OCI-LY1 (cell line): Measurements from ENCODE around the gene GIMD1.

Source experiments
- H2AFZ ChIP-seq: fragments of 200-600 bp; sonication (generic), shearing (Covaris generic); 2 replicates; pipeline ENCODE4 v1.6.0; 2014; ENCODE audit warnings: antibody characterized with exemption, mild to moderate bottlenecking, low read length
- H3F3A ChIP-seq: fragments of 200-600 bp; sonication (generic), shearing (Covaris generic); 2 replicates; pipeline ENCODE4 v1.6.0; 2014; ENCODE audit warnings: mild to moderate bottlenecking, antibody characterized with exemption, low read length, moderate library complexity; ENCODE audit not compliant: insufficient read depth
- H3K27ac ChIP-seq: fragments of 200-600 bp; sonication (generic); 2 replicates; pipeline ENCODE4 v1.5.1; 2014; ENCODE audit warnings: low read length, mixed run types, mild to moderate bottlenecking, low read depth; ENCODE audit not compliant: poor library complexity, severe bottlenecking
- H3K27me3 ChIP-seq: fragments of 200-600 bp; sonication (generic); 2 replicates; pipeline ENCODE4 v1.6.0; 2014; ENCODE audit warnings: antibody characterized with exemption, mild to moderate bottlenecking, low read length, moderate library complexity; ENCODE audit not compliant: insufficient read depth
- H3K36me3 ChIP-seq: fragments of 200-600 bp; sonication (generic); 2 replicates; pipeline ENCODE4 v1.6.1; 2014; ENCODE audit warnings: mild to moderate bottlenecking, antibody characterized with exemption, low read length, moderate library complexity, mixed read lengths; ENCODE audit not compliant: insufficient read depth
- H3K4me1 ChIP-seq: fragments of 200-600 bp; sonication (generic); 2 replicates; pipeline ENCODE4 v1.5.1; 2014; ENCODE audit warnings: mild to moderate bottlenecking, low read length, moderate library complexity; ENCODE audit not compliant: insufficient read depth, severe bottlenecking
- H3K4me2 ChIP-seq: fragments of 200-600 bp; sonication (generic), shearing (Covaris generic); 2 replicates; pipeline ENCODE4 v1.6.1; 2014; ENCODE audit warnings: low read length
- H3K4me3 ChIP-seq: fragments of 200-600 bp; sonication (generic); 2 replicates; pipeline ENCODE4 v1.5.1; 2014; ENCODE audit warnings: low read length, low read depth, mild to moderate bottlenecking, mixed read lengths; ENCODE audit not compliant: poor library complexity, severe bottlenecking
- H3K79me2 ChIP-seq: fragments of 200-600 bp; shearing (Covaris generic); 2 replicates; pipeline ENCODE4 v1.6.1; 2016; ENCODE audit warnings: mixed run types, low read length, mixed read lengths; ENCODE audit not compliant: insufficient read depth
- H3K9ac ChIP-seq: fragments of 200-600 bp; sonication (generic), shearing (Covaris generic); 2 replicates; pipeline ENCODE4 v1.6.1; 2014; ENCODE audit warnings: mild to moderate bottlenecking, low read length, mixed read lengths
- H3K9me2 ChIP-seq: fragments of 200-600 bp; sonication (generic), shearing (Covaris generic); 2 replicates; pipeline ENCODE4 v1.6.1; 2014; ENCODE audit warnings: low read depth, mild to moderate bottlenecking, low read length, mixed read lengths
- H3K9me3 ChIP-seq: fragments of 200-600 bp; shearing (Covaris generic); 2 replicates; pipeline ENCODE4 v1.6.1; 2014; ENCODE audit warnings: low read length, mixed read lengths
- H4K20me1 ChIP-seq: fragments of 200-600 bp; sonication (generic), shearing (Covaris generic); 2 replicates; pipeline ENCODE4 v1.6.0; 2016; ENCODE audit warnings: mild to moderate bottlenecking, low read length; ENCODE audit not compliant: insufficient read depth
- CTCF ChIP-seq: fragments of 200-600 bp; sonication (generic), shearing (Covaris generic); IDR thresholded peaks from 2 replicates; pipeline ENCODE4 v1.5.1; 2017; ENCODE audit warnings: mild to moderate bottlenecking, antibody characterized with exemption, low read length, moderate library complexity, mixed read lengths
- EZH2 ChIP-seq: fragments of 200-600 bp; sonication (generic), shearing (Covaris generic); IDR thresholded peaks from 2 replicates; pipeline ENCODE4 v1.8.0; 2017; ENCODE audit warnings: borderline replicate concordance, mixed run types, mild to moderate bottlenecking, antibody characterized with exemption, low read length, moderate library complexity, mixed read lengths

GIMD1 gene

DNA sequence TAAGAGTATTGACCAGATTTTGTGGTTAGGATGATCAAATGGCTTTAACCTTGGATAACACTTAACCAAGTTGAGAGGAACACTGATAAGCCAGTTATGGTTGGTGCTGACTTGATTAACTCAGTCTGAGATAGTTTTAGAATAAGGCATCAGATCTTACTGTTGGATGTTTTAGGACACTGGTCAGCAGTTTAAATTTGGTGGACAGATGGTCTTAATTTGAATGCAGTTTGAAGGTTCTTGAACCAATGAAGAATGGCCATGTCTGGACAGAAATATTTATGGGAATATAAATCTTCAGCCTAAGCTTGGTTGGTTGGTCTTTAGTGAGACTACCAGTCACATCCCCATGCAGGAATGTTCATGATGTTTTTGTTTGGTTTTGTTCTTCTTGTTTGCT is 2.6 kb upstream of the GIMD1 start:
- H3K9me2 ChIP-seq, result no peaks in the 10 kb centered on the region
- no peaks in the 10 kb centered on the region for H3K36me3 ChIP-seq
- H3K4me3 ChIP-seq, result no peak overlapping the region
- H3K79me2 ChIP-seq, result no peaks in the 10 kb centered on the region
- H3K27ac ChIP-seq, result no peak overlapping the region
- H3K27me3 ChIP-seq, result no peaks in the 10 kb centered on the region
- no peaks in the 10 kb centered on the region for H3F3A ChIP-seq
- no peak overlapping the region for H2AFZ ChIP-seq
- H3K4me2 ChIP-seq, result no peak overlapping the region
- no peaks in the 10 kb centered on the region for H4K20me1 ChIP-seq
- H3K4me1 ChIP-seq, result no peaks in the 10 kb centered on the region
- no peaks in the 10 kb centered on the region for H3K9me3 ChIP-seq
- no peak for TF ChIP-seq CTCF
- no peak for TF ChIP-seq EZH2
- H3K9ac ChIP-seq, result no peak overlapping the region

- H3F3A ChIP-seq, result no peaks in the 10 kb centered on the region
- H3K27ac ChIP-seq, result no peak overlapping the region
- no peaks in the 10 kb centered on the region for H3K4me1 ChIP-seq
- no peak overlapping the region for H3K9ac ChIP-seq
- H3K9me3 ChIP-seq, result no peaks in the 10 kb centered on the region
- H4K20me1 ChIP-seq, result no peaks in the 10 kb centered on the region
- no peak for TF ChIP-seq CTCF
- no peak for TF ChIP-seq EZH2
- no peaks in the 10 kb centered on the region for H3K9me2 ChIP-seq
- no peak overlapping the region for H3K4me3 ChIP-seq
- no peaks in the 10 kb centered on the region for H3K27me3 ChIP-seq
- H3K79me2 ChIP-seq, result no peaks in the 10 kb centered on the region
- no peak overlapping the region for H2AFZ ChIP-seq
- no peaks in the 10 kb centered on the region for H3K36me3 ChIP-seq
- H3K4me2 ChIP-seq, result no peak overlapping the region
These were observed 1.6 kb upstream of the GIMD1 start for GRCh38 chr4:106370214-106370613.

DNA sequence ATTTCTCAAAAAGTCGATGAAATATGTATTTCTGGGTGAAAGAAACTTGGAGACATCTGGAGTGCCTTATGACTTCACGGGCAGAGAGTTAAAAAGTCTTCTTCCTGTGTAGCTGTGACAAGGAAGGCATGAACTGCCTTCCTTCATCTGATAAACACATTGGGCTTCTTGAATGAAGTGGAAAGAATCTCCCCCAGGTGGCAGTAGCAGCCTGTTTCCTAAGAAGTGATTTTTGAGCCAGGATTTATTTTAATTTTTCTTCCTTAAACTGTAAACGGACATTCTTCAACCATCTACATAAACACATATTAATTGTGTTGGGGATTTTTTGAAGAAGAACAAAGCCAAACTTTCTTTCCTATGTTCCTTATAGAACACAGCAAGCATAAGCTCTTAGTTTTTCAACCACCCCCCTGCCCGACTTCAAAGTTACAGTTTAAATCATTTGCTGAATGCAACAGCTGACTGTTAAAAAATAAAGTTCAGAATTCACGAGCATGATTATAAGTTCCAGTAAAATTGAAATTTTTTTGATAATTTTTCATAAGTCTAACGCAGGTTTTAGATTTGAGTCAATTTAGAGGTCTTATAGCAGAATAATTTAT is 980 bp upstream of the GIMD1 start:
- H4K20me1 ChIP-seq, result no peaks in the 10 kb centered on the region
- no peaks in the 10 kb centered on the region for H3K9me2 ChIP-seq
- TF ChIP-seq CTCF (peak; percentile 77), EZH2 (no peak)
- no peak overlapping the region for H3K27ac ChIP-seq
- no peaks in the 10 kb centered on the region for H3K36me3 ChIP-seq
- H3K27me3 ChIP-seq, result no peaks in the 10 kb centered on the region
- no peaks in the 10 kb centered on the region for H3F3A ChIP-seq
- no peaks in the 10 kb centered on the region for H3K4me1 ChIP-seq
- no peaks in the 10 kb centered on the region for H3K79me2 ChIP-seq
- H3K9me3 ChIP-seq, result no peaks in the 10 kb centered on the region
- H3K4me3 ChIP-seq, result no peak overlapping the region
- H2AFZ ChIP-seq, result no peak overlapping the region
- no peak overlapping the region for H3K9ac ChIP-seq
- no peak overlapping the region for H3K4me2 ChIP-seq
